Measurements from ENCODE around the gene OPN1SW.

Gene OPN1SW

GRCh38 chr7:128775744-128776474 lies at the start of gene OPN1SW:
TSS of gene OPN1SW (minus strand) at chr7:128775794. CDS start at chr7:128775781, 13 bp downstream.
- DNase-seq: no peak

- DNase-seq: no peak
Measured at GRCh38 chr7:128821724-128822123, 46.1 kb upstream of the OPN1SW start.

GRCh38 chr7:128818694-128819093 lies 43.1 kb upstream of the OPN1SW start:
- no peak for DNase-seq

GRCh38 chr7:128815289-128815942 lies 39.8 kb upstream of the OPN1SW start:
- no peak for DNase-seq

- DNase-seq: no peak
Measured at GRCh38 chr7:128814499-128814898, 38.9 kb upstream of the OPN1SW start.

GRCh38 chr7:128812514-128813168 lies 37.0 kb upstream of the OPN1SW start:
- no peak for DNase-seq

GRCh38 chr7:128811631-128812430 lies 36.2 kb upstream of the OPN1SW start:
- DNase-seq: no peak

GRCh38 chr7:128810997-128811396 lies 35.4 kb upstream of the OPN1SW start:
- no peak for DNase-seq

- no peak for DNase-seq
Measured at GRCh38 chr7:128810473-128810872, 34.9 kb upstream of the OPN1SW start.

- DNase-seq: no peak
Measured at GRCh38 chr7:128809363-128809762, 33.8 kb upstream of the OPN1SW start.

GRCh38 chr7:128807191-128807590 lies 31.6 kb upstream of the OPN1SW start:
- no peak for DNase-seq

- no peak for DNase-seq
Measured at GRCh38 chr7:128805225-128805624, 29.6 kb upstream of the OPN1SW start.

GRCh38 chr7:128804484-128804883 lies 28.9 kb upstream of the OPN1SW start:
- no peak for DNase-seq

- no peak for DNase-seq
Measured at GRCh38 chr7:128801667-128802418, 26.2 kb upstream of the OPN1SW start.

GRCh38 chr7:128801003-128801402 lies 25.4 kb upstream of the OPN1SW start:
- DNase-seq: no peak

GRCh38 chr7:128800567-128800966 lies 25.0 kb upstream of the OPN1SW start:
- no peak for DNase-seq

GRCh38 chr7:128799451-128799850 lies 23.9 kb upstream of the OPN1SW start:
- no peak for DNase-seq

GRCh38 chr7:128796327-128796726 lies 20.7 kb upstream of the OPN1SW start:
- DNase-seq: no peak

GRCh38 chr7:128795129-128795528 lies 19.5 kb upstream of the OPN1SW start:
- no peak for DNase-seq

GRCh38 chr7:128794436-128794835 lies 18.8 kb upstream of the OPN1SW start:
- DNase-seq: no peak

- DNase-seq: no peak
Measured at GRCh38 chr7:128794020-128794419, 18.4 kb upstream of the OPN1SW start.

- no peak for DNase-seq
Measured at GRCh38 chr7:128793181-128793547, 17.6 kb upstream of the OPN1SW start.
